GM12891 (cell line): ENCODE measurements around the gene TM4SF18.

Experiments used
- POLR2A ChIP-seq: IDR thresholded peaks from 2 replicates; pipeline ENCODE4 v1.6.1; 2011; ENCODE audit warnings: low read depth, low read length, control low read depth
- POLR2AphosphoS5 ChIP-seq: IDR thresholded peaks from 2 replicates; pipeline ENCODE4 v1.6.1; 2011; ENCODE audit warnings: low read depth, low read length, control low read depth
- POU2F2 ChIP-seq: IDR thresholded peaks from 2 replicates; pipeline ENCODE4 v1.6.1; 2011; ENCODE audit warnings: low read depth, mild to moderate bottlenecking, control low read depth, low read length, moderate library complexity
- SPI1 ChIP-seq: IDR thresholded peaks from 2 replicates; pipeline ENCODE4 v1.6.1; 2011; ENCODE audit warnings: low read depth, low read length, control low read depth
- TAF1 ChIP-seq: IDR thresholded peaks from 2 replicates; pipeline ENCODE4 v1.6.1; 2011; ENCODE audit warnings: low read depth, low read length, control low read depth

- TF ChIP-seq POLR2A (no peak), POLR2AphosphoS5 (no peak), TAF1 (no peak), SPI1 (no peak), POU2F2 (no peak)
Observed at GRCh38 chr3:149277331-149277813, 56.1 kb downstream of the TM4SF18 start.
